ENCODE results near the gene MTG1. TPM values are rescaled to one million over a fixed set of nuclear protein-coding genes. Genes with fewer than 3 reads are reported as not detected.

MTG1 gene
- 50.6 TPM for total RNA-seq

- peak; percentile 94 for DNase-seq (ENCODE audit: low spot score)
These were observed at the start of gene MTG1 for GRCh38 chr10:133394064-133394663. MTG1 (plus strand) TSS chr10:133394157; CDS start chr10:133394221, 64 bp downstream.

DNA sequence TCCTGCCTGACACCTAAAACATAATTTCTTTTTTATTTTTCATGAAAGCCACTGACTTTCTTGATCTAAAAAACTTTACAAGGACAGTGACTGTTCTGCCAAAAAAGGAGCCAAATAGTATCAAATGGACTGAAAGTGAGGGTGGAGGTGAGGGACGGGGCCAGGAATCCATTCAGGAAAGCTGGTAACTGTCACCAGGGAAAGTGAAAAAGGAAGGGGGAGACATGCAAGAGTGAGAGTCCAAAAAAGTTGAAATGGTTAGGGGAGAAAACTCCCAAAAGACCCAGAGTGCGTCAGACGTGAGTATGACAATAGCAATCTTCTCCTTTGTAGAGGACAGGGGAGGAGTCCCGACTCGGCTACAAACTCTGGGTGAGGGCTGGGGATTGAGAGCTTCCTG, 49.7 kb upstream of the MTG1 start:
- DNase-seq (ENCODE audit: low spot score), result no peak

- DNase-seq (ENCODE audit: low spot score), result no peak
These were observed 47.5 kb upstream of the MTG1 start for GRCh38 chr10:133346413-133346812.

GRCh38 chr10:133347710-133348517, 46.0 kb upstream of the MTG1 start:
- no peak for DNase-seq (ENCODE audit: low spot score)

GRCh38 chr10:133349160-133349568, 44.8 kb upstream of the MTG1 start:
- DNase-seq (ENCODE audit: low spot score), result no peak

DNA sequence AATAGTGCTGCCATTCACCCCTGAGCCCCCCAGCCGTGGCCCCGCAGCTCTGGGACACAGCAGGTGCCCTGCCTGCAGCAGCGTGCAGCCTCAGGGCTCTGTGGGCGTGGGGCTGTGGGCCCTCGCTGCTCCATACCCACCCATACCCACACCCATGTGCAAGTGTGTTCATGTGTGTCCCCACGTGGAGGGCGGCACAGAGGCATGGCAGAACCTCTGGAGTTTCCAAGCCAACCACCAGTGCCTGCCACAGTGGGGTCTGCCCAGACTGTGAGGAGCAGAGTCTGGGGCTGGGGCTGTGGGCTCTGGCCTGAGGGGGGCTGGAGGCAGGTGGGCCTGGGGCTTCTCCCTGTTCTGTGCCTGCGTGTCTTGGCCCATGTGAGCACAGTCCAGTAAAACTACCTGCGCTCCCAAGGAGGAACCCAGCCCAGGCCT, 44.4 kb upstream of the MTG1 start:
- no peak for DNase-seq (ENCODE audit: low spot score)

DNA sequence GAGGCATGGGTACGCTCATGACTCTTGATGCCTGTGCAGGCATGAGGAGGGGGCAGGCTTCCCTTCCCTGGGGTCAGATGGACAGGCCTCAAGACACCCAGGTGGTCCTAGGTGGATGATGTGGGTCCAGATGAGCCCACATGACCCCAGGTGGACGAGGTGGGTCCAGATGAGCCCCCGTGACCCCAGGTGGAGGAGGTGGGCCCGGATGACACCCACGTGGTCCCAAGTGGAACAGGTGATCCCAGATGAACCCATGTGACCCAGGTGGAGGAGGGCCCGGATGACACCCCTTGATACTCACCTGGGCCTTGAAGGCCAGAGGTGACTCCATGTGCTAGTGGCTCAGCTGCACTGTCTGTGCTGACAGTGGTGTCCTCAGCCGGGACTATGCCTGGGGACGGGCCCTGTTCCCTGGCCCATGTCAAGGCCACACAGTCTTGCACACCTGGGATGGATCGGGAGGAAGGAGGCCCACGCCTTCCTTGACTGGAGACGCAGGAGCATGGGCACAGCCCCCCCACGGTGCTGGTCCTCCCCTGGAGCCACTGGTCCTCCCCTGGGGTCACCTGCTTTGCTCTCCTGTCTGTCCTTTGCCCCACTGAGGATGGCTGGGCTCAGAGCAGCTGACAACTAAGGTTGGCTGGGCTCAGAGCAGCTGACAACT, 43.5 kb upstream of the MTG1 start:
- no peak for DNase-seq (ENCODE audit: low spot score)

GRCh38 chr10:133350950-133351329, 43.0 kb upstream of the MTG1 start:
- DNase-seq (ENCODE audit: low spot score), result no peak

DNA sequence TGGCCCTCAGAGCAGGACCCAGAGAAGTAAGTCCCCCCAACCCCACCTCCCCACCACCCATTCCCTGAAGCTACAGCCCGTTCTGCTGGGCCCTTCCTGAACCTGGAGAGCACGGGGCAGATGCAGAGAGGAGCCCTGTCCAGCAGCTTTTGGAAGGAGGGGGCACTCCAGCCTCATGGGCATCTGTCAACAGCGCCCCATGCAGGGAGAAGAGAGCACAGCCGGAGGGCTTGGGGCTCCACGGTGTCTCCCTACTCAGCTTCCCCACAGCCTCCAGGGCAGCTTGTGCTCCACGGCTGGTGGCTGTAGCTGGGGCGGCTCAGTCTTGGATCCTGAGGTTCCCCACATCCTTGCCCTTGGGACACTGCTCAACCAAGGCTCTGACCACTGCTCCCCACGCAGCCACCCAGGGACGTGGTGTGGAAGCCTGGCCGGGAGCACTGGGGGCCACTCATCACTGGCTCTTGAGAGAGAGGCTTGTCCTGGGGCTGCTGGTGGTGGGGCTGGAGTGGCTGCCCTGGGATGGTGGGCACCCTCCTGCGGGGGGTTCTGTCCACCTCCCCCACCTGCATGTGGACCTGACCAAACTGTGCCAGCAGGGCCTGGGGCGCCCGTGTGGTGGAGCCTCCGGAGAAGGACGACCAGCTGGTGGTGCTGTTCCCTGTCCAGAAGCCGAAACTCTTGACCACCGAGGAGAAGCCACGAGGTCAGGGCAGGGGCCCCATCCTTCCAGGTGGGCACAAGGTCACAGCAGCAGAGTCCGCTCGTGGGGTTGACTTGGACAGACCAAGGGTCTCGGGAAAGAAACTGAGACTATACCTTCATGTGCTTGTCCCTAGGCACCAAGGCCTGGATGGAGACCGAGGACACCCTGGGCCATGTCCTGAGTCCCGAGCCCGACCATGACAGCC, 42.3 kb upstream of the MTG1 start:
- DNase-seq (ENCODE audit: low spot score), result no peak

DNA sequence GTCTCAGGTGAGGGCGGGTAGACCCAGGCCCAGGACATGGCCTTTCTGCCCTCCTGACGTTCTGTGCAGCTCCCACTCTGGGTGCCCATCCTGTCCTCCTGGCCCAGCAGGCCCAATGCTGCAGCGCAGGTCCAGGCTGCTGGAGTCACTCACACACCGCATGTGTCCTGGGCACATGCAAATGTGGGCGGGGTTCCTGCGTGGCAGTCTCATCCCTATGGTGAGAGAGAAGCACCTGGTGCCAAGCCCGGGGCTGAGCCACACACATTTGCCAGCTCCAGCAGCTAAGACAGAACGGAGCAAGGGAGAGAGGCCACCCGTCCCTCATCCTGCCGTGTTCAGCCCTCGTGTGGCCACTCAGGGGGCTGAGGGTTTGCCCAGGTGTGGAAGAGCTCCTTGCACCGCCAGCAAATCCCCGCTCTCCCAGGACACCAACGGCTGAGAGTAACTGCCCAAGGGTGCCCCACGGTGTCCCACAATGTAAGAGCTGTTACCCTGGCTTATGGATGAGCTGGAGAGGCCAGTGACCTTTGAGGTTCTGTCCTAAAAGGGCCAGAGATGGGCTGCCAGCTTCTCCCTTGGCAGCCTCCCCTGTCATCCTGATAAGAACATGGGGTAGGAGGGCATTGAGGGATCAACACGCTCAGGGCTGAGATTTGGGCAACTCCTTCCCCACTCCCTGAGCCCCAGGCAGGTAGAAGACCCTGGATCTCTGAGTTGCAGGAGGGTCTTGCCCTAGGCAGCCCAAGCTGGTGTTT, 40.6 kb upstream of the MTG1 start:
- no peak for DNase-seq (ENCODE audit: low spot score)

- DNase-seq (ENCODE audit: low spot score), result no peak
These were observed 39.9 kb upstream of the MTG1 start for GRCh38 chr10:133353988-133354605.

GRCh38 chr10:133354672-133355240, 39.2 kb upstream of the MTG1 start:
- DNase-seq (ENCODE audit: low spot score), result no peak

- DNase-seq (ENCODE audit: low spot score), result no peak
These were observed 38.7 kb upstream of the MTG1 start for GRCh38 chr10:133355266-133355665.

- DNase-seq (ENCODE audit: low spot score), result no peak
These were observed 38.0 kb upstream of the MTG1 start for GRCh38 chr10:133355991-133356390.

GRCh38 chr10:133356549-133357284, 37.2 kb upstream of the MTG1 start:
- DNase-seq (ENCODE audit: low spot score), result no peak

- no peak for DNase-seq (ENCODE audit: low spot score)
These were observed 36.4 kb upstream of the MTG1 start, which contains the start of gene FUOM for GRCh38 chr10:133357285-133358161. FUOM (minus strand) TSS chr10:133358019; CDS start chr10:133358007, 12 bp downstream.

- DNase-seq (ENCODE audit: low spot score), result no peak
These were observed 35.6 kb upstream of the MTG1 start for GRCh38 chr10:133358162-133358924.

GRCh38 chr10:133358925-133359310, 35.0 kb upstream of the MTG1 start:
- no peak for DNase-seq (ENCODE audit: low spot score)
